ENCODE data around the gene SRGAP3.

DNA sequence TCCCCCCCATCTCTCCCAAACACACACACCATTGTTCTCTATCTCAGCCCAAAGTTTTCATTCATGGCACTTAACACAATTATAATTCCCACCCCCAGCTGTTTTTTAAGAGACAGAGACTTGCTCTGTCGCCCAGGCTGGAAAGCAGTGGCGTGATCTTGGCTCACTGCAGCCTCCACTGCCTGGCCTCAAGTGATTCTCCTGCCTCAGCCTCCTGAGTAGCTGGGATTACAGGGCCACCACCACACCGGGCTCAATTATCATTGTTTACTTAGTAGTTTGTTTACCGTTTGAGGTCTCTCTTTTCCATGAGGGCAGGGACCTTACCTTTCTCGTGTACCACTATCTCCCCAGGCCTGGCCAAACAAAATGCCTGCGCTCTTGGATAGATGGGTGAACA, 206.4 kb downstream of the SRGAP3 start:
- TF ChIP-seq CTCF (IDR thresholded peaks at IDR 0.05) (no peak), POLR2A (IDR thresholded peaks at IDR 0.05) (no peak)
